Adrenal gland (tissue), 5 donors: ENCODE data around the gene NCKAP5.

Source experiments
- POLR2A ChIP-seq, 2 donors: fragments of 450-650 bp; IDR thresholded peaks; one replicate each; pipeline ENCODE4 v1.6.1; 2017; ENCODE audit warnings: antibody characterized with exemption in 2 of 2, mild to moderate bottlenecking in 2 of 2, moderate library complexity in 1 of 2
- TF ChIP-seq, protein P1 (sequence below), 6 experiments: fragments of 450-650 bp in 4 of 6; fragments of 200-600 bp in 2 of 6; sonication (generic) in 1 of 6; IDR thresholded peaks; 1 replicate in 5 of 6; 2 replicates in 1 of 6; pipeline versions ENCODE4 v1.5.1 to v1.8.0; 2016 to 2021; ENCODE audit warnings: antibody characterized with exemption in 6 of 6, mild to moderate bottlenecking in 2 of 6, moderate library complexity in 1 of 6
- donor health status: DM: no; HTN: no; CAD: no.

DNA sequence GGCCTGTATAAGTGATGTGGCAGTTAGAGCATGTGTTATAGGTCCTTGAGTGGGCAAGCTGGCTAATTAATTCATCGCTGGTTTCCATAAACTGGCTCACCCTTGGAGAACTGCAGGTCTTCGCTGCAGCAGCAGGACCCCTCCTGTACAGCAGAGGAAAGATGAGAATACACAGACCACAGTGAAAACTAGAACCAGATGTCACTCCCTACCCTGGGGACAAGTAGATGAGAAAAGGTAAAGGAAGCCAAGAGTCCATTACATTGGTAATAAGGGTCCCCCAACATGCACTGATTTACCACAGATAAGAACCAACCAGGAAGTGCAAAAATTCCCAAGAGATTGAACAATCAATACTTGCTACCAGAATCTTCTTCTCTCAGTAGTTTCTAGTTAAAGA is 482.6 kb downstream of the NCKAP5 start:
- TF ChIP-seq POLR2A (IDR thresholded peaks at IDR 0.05) = no peak
- TF ChIP-seq, protein P1, sequence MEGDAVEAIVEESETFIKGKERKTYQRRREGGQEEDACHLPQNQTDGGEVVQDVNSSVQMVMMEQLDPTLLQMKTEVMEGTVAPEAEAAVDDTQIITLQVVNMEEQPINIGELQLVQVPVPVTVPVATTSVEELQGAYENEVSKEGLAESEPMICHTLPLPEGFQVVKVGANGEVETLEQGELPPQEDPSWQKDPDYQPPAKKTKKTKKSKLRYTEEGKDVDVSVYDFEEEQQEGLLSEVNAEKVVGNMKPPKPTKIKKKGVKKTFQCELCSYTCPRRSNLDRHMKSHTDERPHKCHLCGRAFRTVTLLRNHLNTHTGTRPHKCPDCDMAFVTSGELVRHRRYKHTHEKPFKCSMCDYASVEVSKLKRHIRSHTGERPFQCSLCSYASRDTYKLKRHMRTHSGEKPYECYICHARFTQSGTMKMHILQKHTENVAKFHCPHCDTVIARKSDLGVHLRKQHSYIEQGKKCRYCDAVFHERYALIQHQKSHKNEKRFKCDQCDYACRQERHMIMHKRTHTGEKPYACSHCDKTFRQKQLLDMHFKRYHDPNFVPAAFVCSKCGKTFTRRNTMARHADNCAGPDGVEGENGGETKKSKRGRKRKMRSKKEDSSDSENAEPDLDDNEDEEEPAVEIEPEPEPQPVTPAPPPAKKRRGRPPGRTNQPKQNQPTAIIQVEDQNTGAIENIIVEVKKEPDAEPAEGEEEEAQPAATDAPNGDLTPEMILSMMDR (IDR thresholded peaks at IDR 0.05) = no peak
